Keratinocyte (primary cell): ENCODE data around the gene KRT31. TPM values are rescaled to one million over a fixed set of nuclear protein-coding genes. Genes with fewer than 3 reads are reported as not detected.

Experiments used
- DNase-seq: peaks from one replicate; pipeline ENCODE4 v3.0.0-alpha.2; 2011; ENCODE audit warnings: low read depth, missing footprints, low spot score
- FAIRE-seq: peaks from 2 replicates; lab custom pipeline; 2011; peaks lifted over from hg19 to GRCh38; lab: Jason Lieb, UNC
- H2AFZ ChIP-seq: 2 replicates; pipeline ENCODE4 v1.6.0; 2012; ENCODE audit warnings: low read length, control low read depth, inconsistent platforms; ENCODE audit not compliant: control insufficient read depth
- H3K27ac ChIP-seq: 2 replicates; pipeline ENCODE4 v1.5.1; 2011; ENCODE audit warnings: low read length; ENCODE audit not compliant: control insufficient read depth, insufficient read depth
- H3K27me3 ChIP-seq: 3 replicates; pipeline ENCODE4 v1.6.0; 2011; ENCODE audit warnings: low read length; ENCODE audit not compliant: control insufficient read depth, insufficient read depth; ENCODE audit errors: extremely low read depth
- H3K36me3 ChIP-seq, 2 experiments: 2 replicates in 1 of 2; 3 replicates in 1 of 2; pipeline ENCODE4 v1.5.1; 2011; ENCODE audit warnings: low read length in 2 of 2, mild to moderate bottlenecking in 1 of 2; ENCODE audit not compliant: control insufficient read depth in 2 of 2, insufficient read depth in 2 of 2; ENCODE audit errors: extremely low read depth in 1 of 2
- H3K4me1 ChIP-seq: 3 replicates; pipeline ENCODE4 v1.5.1; 2011; ENCODE audit warnings: low read length; ENCODE audit not compliant: control insufficient read depth, insufficient read depth; ENCODE audit errors: extremely low read depth
- H3K4me2 ChIP-seq: 3 replicates; pipeline ENCODE4 v1.6.0; 2011; ENCODE audit warnings: low read depth, low read length; ENCODE audit not compliant: control insufficient read depth, insufficient read depth; ENCODE audit errors: extremely low read depth
- H3K4me3 ChIP-seq, 3 experiments: fragments of 200-600 bp in 1 of 3; sonication (generic) in 1 of 3; 2 replicates in 2 of 3; 3 replicates in 1 of 3; pipeline ENCODE4 v1.5.1; 2011 to 2016; ENCODE audit warnings: low read length in 3 of 3, mild to moderate bottlenecking in 3 of 3, control low read depth in 2 of 3, inconsistent platforms in 1 of 3, low read depth in 1 of 3, mixed read lengths in 1 of 3, mixed run types in 1 of 3, moderate library complexity in 1 of 3; ENCODE audit not compliant: control insufficient read depth in 2 of 3, insufficient read depth in 2 of 3; ENCODE audit errors: extremely low read depth in 1 of 3
- H3K79me2 ChIP-seq: 2 replicates; pipeline ENCODE4 v1.6.0; 2012; ENCODE audit warnings: low read length; ENCODE audit not compliant: control insufficient read depth, insufficient read depth
- H3K9ac ChIP-seq: 3 replicates; pipeline ENCODE4 v1.6.0; 2011; ENCODE audit warnings: low read length; ENCODE audit not compliant: control insufficient read depth, insufficient read depth; ENCODE audit errors: extremely low read depth
- H3K9me1 ChIP-seq: 3 replicates; pipeline ENCODE4 v1.6.0; 2011; ENCODE audit warnings: low read length; ENCODE audit not compliant: control insufficient read depth, insufficient read depth; ENCODE audit errors: extremely low read depth
- H3K9me3 ChIP-seq: 2 replicates; pipeline ENCODE4 v1.5.1; 2012; ENCODE audit warnings: low read depth, low read length; ENCODE audit not compliant: control insufficient read depth
- H4K20me1 ChIP-seq: 3 replicates; pipeline ENCODE4 v1.6.0; 2011; ENCODE audit warnings: low read length; ENCODE audit not compliant: control insufficient read depth, insufficient read depth; ENCODE audit errors: extremely low read depth
- EZH2 ChIP-seq: IDR thresholded peaks from one replicate; pipeline ENCODE4 v1.6.1; 2012; ENCODE audit warnings: inconsistent platforms, mild to moderate bottlenecking, low read length, moderate library complexity
- dilution Hi-C: fragments of 300-500 bp; cut with MboI; formaldehyde crosslinking; loops from one replicate; pipeline ENCODE4 v1.7.0; 2020; ENCODE audit warnings: low sequenced_read_pairs; ENCODE audit not compliant: extremely low pct_ligation_motif_present
- polyA minus RNA-seq, 3 experiments: library from RNA; depleted of rRNA, polyadenylated mRNA; stranded (reverse); fragments of >200 nt; gene quantifications; 1 replicate in 1 of 3; 2 replicates in 1 of 3; 3 replicates in 1 of 3; pipeline ENCODE4 v1.2.3, GENCODE V29; 2011
- polyA plus RNA-seq, 5 experiments: library from polyadenylated mRNA; depleted of rRNA in 3 of 5; stranded (reverse) in 3 of 5; stranded (forward) in 1 of 5; unstranded in 1 of 5; fragments of >200 nt; gene quantifications; 1 replicate in 1 of 5; 2 replicates in 3 of 5; 3 replicates in 1 of 5; pipeline versions ENCODE4 v1.2.1 to v1.2.3, GENCODE V29; 2011 to 2012; ENCODE audit warnings: missing spikeins in 2 of 5, low read depth in 1 of 5, low replicate concordance in 1 of 5
- TF ChIP-seq, protein P1 (sequence below), 3 experiments: IDR thresholded peaks in 1 of 3; conservative IDR thresholded peaks in 1 of 3; optimal IDR thresholded peaks in 1 of 3; 2 replicates in 2 of 3; 3 replicates in 1 of 3; pipeline versions ENCODE3 to v1.5.1; 2011; ENCODE audit warnings: low read length in 3 of 3, mild to moderate bottlenecking in 3 of 3, moderate library complexity in 2 of 3, control low read depth in 1 of 3, inconsistent platforms in 1 of 3; ENCODE audit not compliant: insufficient read depth in 2 of 3; ENCODE audit errors: extremely low read depth in 1 of 3

The KRT31 gene
- 20.5 to 45.2 TPM (median 24.9 TPM) in 3 replicates for polyA plus RNA-seq
- 36.3 TPM for polyA plus RNA-seq (2011; ENCODE audit: low read depth)
- 18.3 and 32.3 TPM in 2 replicates for polyA plus RNA-seq (2011; cell fraction: cytosol; rRNA removed)
- polyA plus RNA-seq (2011; cell fraction: nucleus; rRNA removed) = 21.8 and 23.4 TPM in 2 replicates
- 59.4 and 64.5 TPM in 2 replicates for polyA plus RNA-seq (2012; ENCODE audit: low replicate concordance)
- polyA minus RNA-seq = 40.6 to 89.9 TPM (median 51.7 TPM) in 3 replicates
- 48.3 TPM for polyA minus RNA-seq (2011; cell fraction: cytosol; rRNA and poly(A)+ RNA removed)
- 12.6 and 18.7 TPM in 2 replicates for polyA minus RNA-seq (2011; cell fraction: nucleus; rRNA and poly(A)+ RNA removed)

DNA sequence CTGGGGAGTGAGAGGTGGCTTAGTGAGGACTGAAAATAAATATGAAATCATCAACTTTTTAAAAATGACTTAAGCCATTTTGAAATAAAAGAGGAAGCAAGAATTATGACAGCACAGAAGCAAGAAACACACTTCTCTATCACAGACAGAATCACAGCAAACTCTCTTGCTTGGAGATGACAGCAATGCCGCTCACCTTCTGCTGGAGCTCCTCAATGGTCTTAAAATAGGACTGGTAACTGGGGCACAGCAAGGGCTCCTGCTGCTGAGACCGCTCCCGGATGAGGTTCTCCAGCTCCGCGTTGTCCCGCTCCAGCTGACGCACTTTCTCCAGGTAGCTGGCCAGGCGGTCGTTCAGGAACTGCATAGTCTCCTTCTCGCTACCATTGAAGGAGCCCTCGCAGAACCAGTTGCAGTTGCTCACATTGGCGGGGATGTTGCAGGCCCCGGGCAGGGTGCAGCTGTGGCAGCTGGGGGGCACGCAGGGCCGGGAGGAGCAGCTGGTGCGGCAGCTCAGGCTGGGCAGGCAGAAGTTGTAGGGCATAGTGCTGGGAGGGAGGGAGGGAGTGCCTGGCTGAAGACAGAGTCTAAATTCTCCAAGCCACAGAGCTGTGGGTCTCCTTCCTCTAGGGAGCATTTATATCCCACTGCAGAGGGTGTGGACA, at the start of gene KRT31:
Gene KRT31, minus strand, starts transcription at position 613 of the 665 bp plus-strand sequence. Its CDS starts 69 bp downstream, at position 544.
- Histone ChIP-seq H3K4me1 (peaks cover 54% of the 10 kb centered on the region), H3K36me3 (peaks cover 0 to 1% of the 10 kb centered on the region in 2 experiments), H2AFZ (no peak within 1 kb of the TSS), H3K27me3 (no peaks in the 10 kb centered on the region), H3K9me3 (no peaks in the 10 kb centered on the region), H4K20me1 (no peaks in the 10 kb centered on the region), H3K4me2 (peak within 1 kb of the TSS; percentile 73), H3K4me3 (peak within 1 kb of the TSS; percentile 39 to 49 (median 48)), H3K79me2 (peaks cover 11% of the 10 kb centered on the region), H3K9me1 (no peaks in the 10 kb centered on the region), H3K27ac (peak within 1 kb of the TSS; percentile 95), H3K9ac (peak within 1 kb of the TSS; percentile 51)
- FAIRE-seq (peak; percentile 75), DNase-seq (no peak)
- dilution Hi-C loops = no loop called here
- TF ChIP-seq, protein P1, sequence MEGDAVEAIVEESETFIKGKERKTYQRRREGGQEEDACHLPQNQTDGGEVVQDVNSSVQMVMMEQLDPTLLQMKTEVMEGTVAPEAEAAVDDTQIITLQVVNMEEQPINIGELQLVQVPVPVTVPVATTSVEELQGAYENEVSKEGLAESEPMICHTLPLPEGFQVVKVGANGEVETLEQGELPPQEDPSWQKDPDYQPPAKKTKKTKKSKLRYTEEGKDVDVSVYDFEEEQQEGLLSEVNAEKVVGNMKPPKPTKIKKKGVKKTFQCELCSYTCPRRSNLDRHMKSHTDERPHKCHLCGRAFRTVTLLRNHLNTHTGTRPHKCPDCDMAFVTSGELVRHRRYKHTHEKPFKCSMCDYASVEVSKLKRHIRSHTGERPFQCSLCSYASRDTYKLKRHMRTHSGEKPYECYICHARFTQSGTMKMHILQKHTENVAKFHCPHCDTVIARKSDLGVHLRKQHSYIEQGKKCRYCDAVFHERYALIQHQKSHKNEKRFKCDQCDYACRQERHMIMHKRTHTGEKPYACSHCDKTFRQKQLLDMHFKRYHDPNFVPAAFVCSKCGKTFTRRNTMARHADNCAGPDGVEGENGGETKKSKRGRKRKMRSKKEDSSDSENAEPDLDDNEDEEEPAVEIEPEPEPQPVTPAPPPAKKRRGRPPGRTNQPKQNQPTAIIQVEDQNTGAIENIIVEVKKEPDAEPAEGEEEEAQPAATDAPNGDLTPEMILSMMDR (optimal IDR thresholded peaks at IDR 0.05 in 1 of 3, IDR thresholded peaks at IDR 0.05 in 1 of 3, conservative IDR thresholded peaks at IDR 0.05 in 1 of 3; ENCODE audit: extremely low read depth in 1 of 3, insufficient read depth in 2 of 3, low read length in 3 of 3) = no peak
- no peak for TF ChIP-seq EZH2

DNA sequence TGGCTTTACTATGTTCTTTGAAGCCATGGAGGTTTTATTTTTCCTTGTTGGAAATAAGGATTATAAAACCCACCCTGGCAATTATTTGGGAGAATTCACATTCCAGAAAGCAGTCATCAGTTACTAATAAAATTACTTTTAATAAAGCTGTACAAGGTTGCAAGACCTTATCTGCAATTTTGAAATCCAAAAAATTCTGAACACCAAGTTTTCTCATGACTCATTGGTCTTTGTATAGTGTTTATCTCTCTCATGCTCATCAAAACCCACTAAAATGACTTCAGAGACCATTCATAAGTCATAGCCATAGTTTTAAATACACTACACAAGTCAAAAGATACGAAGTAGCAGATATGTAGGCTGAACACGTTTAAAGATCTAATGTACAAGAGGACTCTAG, 49.4 kb upstream of the KRT31 start:
- peaks cover 11% of the 10 kb centered on the region for H3K4me1 ChIP-seq
- no peaks in the 10 kb centered on the region for H3K79me2 ChIP-seq
- no peak for FAIRE-seq
- H3K27me3 ChIP-seq = peaks cover 4% of the 10 kb centered on the region
- no peak for DNase-seq
- no peak overlapping the region for H2AFZ ChIP-seq
- no peak overlapping the region for H3K4me2 ChIP-seq
- no peaks in the 10 kb centered on the region for H3K9me1 ChIP-seq
- H3K4me3 ChIP-seq = no peak overlapping the region
- no peaks in the 10 kb centered on the region for H4K20me1 ChIP-seq
- no peaks in the 10 kb centered on the region for H3K9me3 ChIP-seq
- dilution Hi-C loops = no loop called here
- no peak for TF ChIP-seq EZH2
- TF ChIP-seq, protein P1 (optimal IDR thresholded peaks at IDR 0.05 in 1 of 3, IDR thresholded peaks at IDR 0.05 in 1 of 3, conservative IDR thresholded peaks at IDR 0.05 in 1 of 3; ENCODE audit: extremely low read depth in 1 of 3, insufficient read depth in 2 of 3, low read length in 3 of 3) = no peak
- no peaks in the 10 kb centered on the region for H3K36me3 ChIP-seq
- H3K27ac ChIP-seq = no peak overlapping the region
- H3K9ac ChIP-seq = no peak overlapping the region
